A673 (cell line): ENCODE results near the gene PCID2. TPM values are rescaled to one million over a fixed set of nuclear protein-coding genes. Genes with fewer than 3 reads are reported as not detected.

Experiments used
- BruUV-seq: library from RNA; stranded (reverse); fragments of 400-500 nt; replicated peaks from 2 replicates; lab custom pipeline; 2021; lab: Mats Ljungman, UMichigan
- CTCF ChIA-PET: fragments of 300-600 bp; sonication (Branson Sonifier 250); formaldehyde crosslinking; loops from one replicate; lab custom pipeline; 2022; ENCODE audit warnings: antibody characterized with exemption; lab: Charles Lee
- POLR2A ChIA-PET: fragments of 300-600 bp; sonication (Branson Sonifier 250); formaldehyde crosslinking; loops from one replicate; lab custom pipeline; 2022; ENCODE audit warnings: antibody characterized with exemption; ENCODE audit not compliant: low non-redundant PET; lab: Charles Lee
- DNase-seq: peaks from one replicate; pipeline ENCODE4 v3.0.0-alpha.2; 2015; ENCODE audit warnings: low spot score
- H3K27ac ChIP-seq: fragments of 200-600 bp; sonication (generic); 2 replicates; pipeline ENCODE4 v1.5.1; 2016; ENCODE audit warnings: mixed run types, low read depth, mild to moderate bottlenecking, mixed read lengths, antibody characterized with exemption, low read length; ENCODE audit not compliant: poor library complexity, severe bottlenecking
- H3K27me3 ChIP-seq: fragments of 200-600 bp; sonication (generic); replicated peaks from 2 replicates; pipeline ENCODE4 v1.6.1; 2017; ENCODE audit warnings: mixed run types, low read depth, mild to moderate bottlenecking, mixed read lengths, antibody characterized with exemption, low read length; ENCODE audit not compliant: insufficient read depth, poor library complexity
- H3K36me3 ChIP-seq: fragments of 200-600 bp; sonication (generic); 2 replicates; pipeline ENCODE4 v1.6.1; 2016; ENCODE audit warnings: mixed run types, mild to moderate bottlenecking, mixed read lengths, antibody characterized with exemption, low read length; ENCODE audit not compliant: insufficient read depth, poor library complexity, severe bottlenecking
- H3K4me1 ChIP-seq: fragments of 200-600 bp; sonication (generic); 2 replicates; pipeline ENCODE4 v1.6.1; 2017; ENCODE audit warnings: mixed run types, mild to moderate bottlenecking, mixed read lengths, antibody characterized with exemption, low read length; ENCODE audit not compliant: insufficient read depth, poor library complexity, severe bottlenecking
- H3K4me3 ChIP-seq: fragments of 200-600 bp; sonication (generic); 2 replicates; pipeline ENCODE4 v1.5.1; 2016; ENCODE audit warnings: low read depth, mixed run types, mild to moderate bottlenecking, mixed read lengths, low read length; ENCODE audit not compliant: poor library complexity, severe bottlenecking
- H3K9me3 ChIP-seq: fragments of 200-600 bp; sonication (generic); 2 replicates; pipeline ENCODE4 v1.6.1; 2016; ENCODE audit warnings: mixed run types, low read depth, mild to moderate bottlenecking, mixed read lengths, antibody characterized with exemption, low read length; ENCODE audit not compliant: poor library complexity, severe bottlenecking
- CTCF ChIP-seq: fragments of 300-800, 200-600 bp; sonication (generic); conservative IDR thresholded peaks from 2 replicates; pipeline ENCODE4 v1.5.1; 2017; ENCODE audit warnings: low read depth, mild to moderate bottlenecking, antibody characterized with exemption, low read length, moderate library complexity, mixed read lengths
- EZH2 ChIP-seq: fragments of 200-600 bp; sonication (generic); IDR thresholded peaks from 2 replicates; pipeline ENCODE4 v1.6.1; 2017; ENCODE audit warnings: borderline replicate concordance, low read depth, mild to moderate bottlenecking, mixed read lengths, antibody characterized with exemption, low read length; ENCODE audit not compliant: poor library complexity, severe bottlenecking
- intact Hi-C: fragments of 100-400 bp; cut with micrococcal nuclease; formaldehyde crosslinking; loops from one replicate; pipeline ENCODE4 v1.10.0; 2022; ENCODE audit not compliant: unreplicated experiment
- total RNA-seq: library from RNA; stranded (reverse); gene quantifications from 2 replicates; pipeline ENCODE4 v1.2.3, GENCODE V29; 2021

PCID2 gene
- total RNA-seq, 1 experiment from 2014 or later: 67.5 TPM

GRCh38 chr13:113184568-113185440, 23.7 kb downstream of the PCID2 start:
- Histone ChIP-seq H3K4me1 (peaks cover 6% of the 10 kb centered on the region), H3K4me3 (no peak overlapping the region), H3K27ac (no peak overlapping the region), H3K9me3 (no peaks in the 10 kb centered on the region), H3K36me3 (peaks cover 55% of the 10 kb centered on the region), H3K27me3 (no peaks in the 10 kb centered on the region)
- intact Hi-C loops: no loop called here
- TF ChIP-seq CTCF (no peak), EZH2 (no peak)
- no peak for DNase-seq
- CTCF ChIA-PET: no interaction called here
- POLR2A ChIA-PET: no interaction called here
- BruUV-seq: no TSS peak

- no TSS peak for BruUV-seq
- Histone ChIP-seq H3K4me3 (no peak overlapping the region), H3K27me3 (no peaks in the 10 kb centered on the region), H3K9me3 (no peaks in the 10 kb centered on the region), H3K4me1 (peaks cover 6% of the 10 kb centered on the region), H3K36me3 (peaks cover 60% of the 10 kb centered on the region), H3K27ac (no peak overlapping the region)
- POLR2A ChIA-PET: no interaction called here
- TF ChIP-seq EZH2: no peak
- no peak for TF ChIP-seq CTCF
- CTCF ChIA-PET: no interaction called here
- intact Hi-C loops: no loop called here
- no peak for DNase-seq
Observed at GRCh38 chr13:113183450-113184129, 24.9 kb downstream of the PCID2 start.

GRCh38 chr13:113182046-113182445, 26.4 kb downstream of the PCID2 start:
- Histone ChIP-seq H3K36me3 (peaks cover 66% of the 10 kb centered on the region), H3K4me3 (no peak overlapping the region), H3K9me3 (no peaks in the 10 kb centered on the region), H3K27me3 (no peaks in the 10 kb centered on the region), H3K4me1 (peaks cover 1% of the 10 kb centered on the region), H3K27ac (no peak overlapping the region)
- BruUV-seq: no TSS peak
- ChIA-PET POLR2A (no interaction called here), CTCF (no interaction called here)
- no peak for TF ChIP-seq EZH2
- TF ChIP-seq CTCF: no peak
- intact Hi-C loops: no loop called here
- no peak for DNase-seq
